ENCODE results near the gene NCOR2. TPM values are rescaled to one million over a fixed set of nuclear protein-coding genes. Genes with fewer than 3 reads are reported as not detected.

NCOR2 gene
- total and polyA plus RNA-seq, 10 of the 15 experiments (the other 5 are each of a cell fraction or from before 2014, with no cell fraction given) = 0.43 to 179 (median 14.9) TPM

DNA sequence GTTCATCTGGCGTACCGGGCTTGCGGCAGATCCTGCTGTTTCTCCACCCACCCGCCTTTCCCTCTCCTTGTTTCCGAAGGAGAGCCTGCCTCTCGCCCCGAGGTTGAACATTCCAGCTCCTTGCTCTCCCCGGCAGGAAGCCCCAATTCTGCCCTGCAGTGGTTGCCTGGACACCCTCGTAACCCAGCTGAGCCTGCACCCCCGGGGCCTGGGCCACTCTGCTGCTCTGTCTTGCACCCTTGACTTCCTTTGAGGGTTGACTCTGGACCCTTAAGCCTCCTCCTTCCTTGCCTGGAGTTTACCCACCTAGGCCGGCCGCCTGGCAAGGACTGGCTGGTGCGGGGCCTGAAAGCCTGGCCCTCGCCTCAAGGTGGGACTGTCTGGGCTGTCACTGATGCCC lies 25.8 kb upstream of the NCOR2 start:
- SMC1A ChIA-PET (ENCODE audit: uncharacterized antibody, unreplicated experiment) = interaction anchor here (0.9 kb wide), 1 partner anchor 75 kb away, joined by 3 read pairs; no protein-coding TSS in a partner anchor
- no peak for DNase-seq (ENCODE audit: low read depth, low spot score)
- POLR2A ChIA-PET = no interaction called here
- H3K36me3 ChIP-seq (ENCODE audit: control insufficient read depth in 2 of 2, insufficient read depth in 2 of 2, low read length in 1 of 2) = no peaks in the 10 kb centered on the region
- H3K4me1 ChIP-seq (ENCODE audit: control insufficient read depth, insufficient read depth, low read length) = no peaks in the 10 kb centered on the region; the same call in 1 of the 2 replicates
- ATAC-seq = no peak
- no peaks in the 10 kb centered on the region for H4K20me1 ChIP-seq (ENCODE audit: control insufficient read depth, insufficient read depth)
- H3K9ac ChIP-seq (ENCODE audit: control insufficient read depth, insufficient read depth, low read length) = no peak overlapping the region
- in situ Hi-C loops (cut with MboI) (no loop called here), intact Hi-C loops (cut with micrococcal nuclease; ENCODE audit: unreplicated experiment) (no loop called here)
- no TSS peak for BruUV-seq (replicated peaks)
- no peak overlapping the region for H3K4me2 ChIP-seq (ENCODE audit: control insufficient read depth, insufficient read depth)
- FAIRE-seq = no peak
- no peak overlapping the region for H3K27ac ChIP-seq (ENCODE audit: control insufficient read depth, insufficient read depth)
- RAD21 ChIA-PET (ENCODE audit: unreplicated experiment) = interaction anchor here (0.6 to 1.1 kb wide), 2 partner anchors 47 to 900 kb away, joined by 3 read pairs; no protein-coding TSS in a partner anchor
- H3K9me3 ChIP-seq (replicated peaks; ENCODE audit: control insufficient read depth, insufficient read depth, low read length) = no peaks in the 10 kb centered on the region; the same call in 2 of the 3 replicates
- peaks cover 0 to 6% of the 10 kb centered on the region in 2 experiments; a peak in 1 of 4 replicates for H3K27me3 ChIP-seq (replicated peaks in 1 of 2; ENCODE audit: control insufficient read depth in 2 of 2, insufficient read depth in 2 of 2, low read length in 1 of 2)
- no peaks in the 10 kb centered on the region for H3K79me2 ChIP-seq (ENCODE audit: control insufficient read depth, insufficient read depth, low read length)
- WGBS (ENCODE audit: insufficient coverage, insufficient replicate concordance, low lambda C conversion rate, missing lambda C conversion rate) = 68% methylated on average over 14 of the region's 14 CpGs
- CTCF ChIA-PET = no interaction called here
- H2AFZ ChIP-seq (ENCODE audit: control insufficient read depth, low read depth, low read length) = no peak overlapping the region
- no peak overlapping the region for H3K4me3 ChIP-seq
- TF ChIP-seq ZZZ3 (IDR thresholded peaks at IDR 0.05; ENCODE audit: control insufficient read depth, insufficient read length, low read depth) (no peak), RUNX3 (IDR thresholded peaks at IDR 0.05; ENCODE audit: low read length) (no peak), NR2C2 (IDR thresholded peaks at IDR 0.05; ENCODE audit: borderline replicate concordance, control insufficient read depth, insufficient read length, low read depth) (no peak), BCL11A (IDR thresholded peaks at IDR 0.05; ENCODE audit: low read depth, low read length) (no peak), TARDBP (IDR thresholded peaks at IDR 0.05; ENCODE audit: borderline replicate concordance) (no peak), NRF1 (conservative IDR thresholded peaks at IDR 0.05; ENCODE audit: low read depth, low read length) (no peak)
- TF ChIP-seq, protein P1, sequence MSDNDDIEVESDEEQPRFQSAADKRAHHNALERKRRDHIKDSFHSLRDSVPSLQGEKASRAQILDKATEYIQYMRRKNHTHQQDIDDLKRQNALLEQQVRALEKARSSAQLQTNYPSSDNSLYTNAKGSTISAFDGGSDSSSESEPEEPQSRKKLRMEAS (IDR thresholded peaks at IDR 0.05; ENCODE audit: low read depth, low read length) = no peak
- TF ChIP-seq, protein P2, sequence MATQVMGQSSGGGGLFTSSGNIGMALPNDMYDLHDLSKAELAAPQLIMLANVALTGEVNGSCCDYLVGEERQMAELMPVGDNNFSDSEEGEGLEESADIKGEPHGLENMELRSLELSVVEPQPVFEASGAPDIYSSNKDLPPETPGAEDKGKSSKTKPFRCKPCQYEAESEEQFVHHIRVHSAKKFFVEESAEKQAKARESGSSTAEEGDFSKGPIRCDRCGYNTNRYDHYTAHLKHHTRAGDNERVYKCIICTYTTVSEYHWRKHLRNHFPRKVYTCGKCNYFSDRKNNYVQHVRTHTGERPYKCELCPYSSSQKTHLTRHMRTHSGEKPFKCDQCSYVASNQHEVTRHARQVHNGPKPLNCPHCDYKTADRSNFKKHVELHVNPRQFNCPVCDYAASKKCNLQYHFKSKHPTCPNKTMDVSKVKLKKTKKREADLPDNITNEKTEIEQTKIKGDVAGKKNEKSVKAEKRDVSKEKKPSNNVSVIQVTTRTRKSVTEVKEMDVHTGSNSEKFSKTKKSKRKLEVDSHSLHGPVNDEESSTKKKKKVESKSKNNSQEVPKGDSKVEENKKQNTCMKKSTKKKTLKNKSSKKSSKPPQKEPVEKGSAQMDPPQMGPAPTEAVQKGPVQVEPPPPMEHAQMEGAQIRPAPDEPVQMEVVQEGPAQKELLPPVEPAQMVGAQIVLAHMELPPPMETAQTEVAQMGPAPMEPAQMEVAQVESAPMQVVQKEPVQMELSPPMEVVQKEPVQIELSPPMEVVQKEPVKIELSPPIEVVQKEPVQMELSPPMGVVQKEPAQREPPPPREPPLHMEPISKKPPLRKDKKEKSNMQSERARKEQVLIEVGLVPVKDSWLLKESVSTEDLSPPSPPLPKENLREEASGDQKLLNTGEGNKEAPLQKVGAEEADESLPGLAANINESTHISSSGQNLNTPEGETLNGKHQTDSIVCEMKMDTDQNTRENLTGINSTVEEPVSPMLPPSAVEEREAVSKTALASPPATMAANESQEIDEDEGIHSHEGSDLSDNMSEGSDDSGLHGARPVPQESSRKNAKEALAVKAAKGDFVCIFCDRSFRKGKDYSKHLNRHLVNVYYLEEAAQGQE (IDR thresholded peaks at IDR 0.05; ENCODE audit: low read depth, low read length) = no peak
- TF ChIP-seq, protein P3, sequence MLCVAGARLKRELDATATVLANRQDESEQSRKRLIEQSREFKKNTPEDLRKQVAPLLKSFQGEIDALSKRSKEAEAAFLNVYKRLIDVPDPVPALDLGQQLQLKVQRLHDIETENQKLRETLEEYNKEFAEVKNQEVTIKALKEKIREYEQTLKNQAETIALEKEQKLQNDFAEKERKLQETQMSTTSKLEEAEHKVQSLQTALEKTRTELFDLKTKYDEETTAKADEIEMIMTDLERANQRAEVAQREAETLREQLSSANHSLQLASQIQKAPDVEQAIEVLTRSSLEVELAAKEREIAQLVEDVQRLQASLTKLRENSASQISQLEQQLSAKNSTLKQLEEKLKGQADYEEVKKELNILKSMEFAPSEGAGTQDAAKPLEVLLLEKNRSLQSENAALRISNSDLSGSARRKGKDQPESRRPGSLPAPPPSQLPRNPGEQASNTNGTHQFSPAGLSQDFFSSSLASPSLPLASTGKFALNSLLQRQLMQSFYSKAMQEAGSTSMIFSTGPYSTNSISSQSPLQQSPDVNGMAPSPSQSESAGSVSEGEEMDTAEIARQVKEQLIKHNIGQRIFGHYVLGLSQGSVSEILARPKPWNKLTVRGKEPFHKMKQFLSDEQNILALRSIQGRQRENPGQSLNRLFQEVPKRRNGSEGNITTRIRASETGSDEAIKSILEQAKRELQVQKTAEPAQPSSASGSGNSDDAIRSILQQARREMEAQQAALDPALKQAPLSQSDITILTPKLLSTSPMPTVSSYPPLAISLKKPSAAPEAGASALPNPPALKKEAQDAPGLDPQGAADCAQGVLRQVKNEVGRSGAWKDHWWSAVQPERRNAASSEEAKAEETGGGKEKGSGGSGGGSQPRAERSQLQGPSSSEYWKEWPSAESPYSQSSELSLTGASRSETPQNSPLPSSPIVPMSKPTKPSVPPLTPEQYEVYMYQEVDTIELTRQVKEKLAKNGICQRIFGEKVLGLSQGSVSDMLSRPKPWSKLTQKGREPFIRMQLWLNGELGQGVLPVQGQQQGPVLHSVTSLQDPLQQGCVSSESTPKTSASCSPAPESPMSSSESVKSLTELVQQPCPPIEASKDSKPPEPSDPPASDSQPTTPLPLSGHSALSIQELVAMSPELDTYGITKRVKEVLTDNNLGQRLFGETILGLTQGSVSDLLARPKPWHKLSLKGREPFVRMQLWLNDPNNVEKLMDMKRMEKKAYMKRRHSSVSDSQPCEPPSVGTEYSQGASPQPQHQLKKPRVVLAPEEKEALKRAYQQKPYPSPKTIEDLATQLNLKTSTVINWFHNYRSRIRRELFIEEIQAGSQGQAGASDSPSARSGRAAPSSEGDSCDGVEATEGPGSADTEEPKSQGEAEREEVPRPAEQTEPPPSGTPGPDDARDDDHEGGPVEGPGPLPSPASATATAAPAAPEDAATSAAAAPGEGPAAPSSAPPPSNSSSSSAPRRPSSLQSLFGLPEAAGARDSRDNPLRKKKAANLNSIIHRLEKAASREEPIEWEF (IDR thresholded peaks at IDR 0.05; ENCODE audit: insufficient replicate concordance, low read depth, low read length) = no peak
- TF ChIP-seq, protein P4, sequence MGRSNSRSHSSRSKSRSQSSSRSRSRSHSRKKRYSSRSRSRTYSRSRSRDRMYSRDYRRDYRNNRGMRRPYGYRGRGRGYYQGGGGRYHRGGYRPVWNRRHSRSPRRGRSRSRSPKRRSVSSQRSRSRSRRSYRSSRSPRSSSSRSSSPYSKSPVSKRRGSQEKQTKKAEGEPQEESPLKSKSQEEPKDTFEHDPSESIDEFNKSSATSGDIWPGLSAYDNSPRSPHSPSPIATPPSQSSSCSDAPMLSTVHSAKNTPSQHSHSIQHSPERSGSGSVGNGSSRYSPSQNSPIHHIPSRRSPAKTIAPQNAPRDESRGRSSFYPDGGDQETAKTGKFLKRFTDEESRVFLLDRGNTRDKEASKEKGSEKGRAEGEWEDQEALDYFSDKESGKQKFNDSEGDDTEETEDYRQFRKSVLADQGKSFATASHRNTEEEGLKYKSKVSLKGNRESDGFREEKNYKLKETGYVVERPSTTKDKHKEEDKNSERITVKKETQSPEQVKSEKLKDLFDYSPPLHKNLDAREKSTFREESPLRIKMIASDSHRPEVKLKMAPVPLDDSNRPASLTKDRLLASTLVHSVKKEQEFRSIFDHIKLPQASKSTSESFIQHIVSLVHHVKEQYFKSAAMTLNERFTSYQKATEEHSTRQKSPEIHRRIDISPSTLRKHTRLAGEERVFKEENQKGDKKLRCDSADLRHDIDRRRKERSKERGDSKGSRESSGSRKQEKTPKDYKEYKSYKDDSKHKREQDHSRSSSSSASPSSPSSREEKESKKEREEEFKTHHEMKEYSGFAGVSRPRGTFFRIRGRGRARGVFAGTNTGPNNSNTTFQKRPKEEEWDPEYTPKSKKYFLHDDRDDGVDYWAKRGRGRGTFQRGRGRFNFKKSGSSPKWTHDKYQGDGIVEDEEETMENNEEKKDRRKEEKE (IDR thresholded peaks at IDR 0.05) = no peak
